SK-N-MC (cell line): ENCODE results near the gene OSBPL5.

Source experiments
- EZH2 ChIP-seq: fragments of 200-600 bp; sonication (generic); IDR thresholded peaks from one replicate; pipeline ENCODE4 v1.6.1; 2017; ENCODE audit warnings: antibody characterized with exemption
- FOXP2 ChIP-seq: optimal IDR thresholded peaks from 2 replicates; pipeline ENCODE3; 2011; ENCODE audit warnings: mild to moderate bottlenecking, moderate library complexity; ENCODE audit not compliant: insufficient read depth; ENCODE audit errors: extremely low read length, control extremely low read depth
- POLR2AphosphoS5 ChIP-seq: IDR thresholded peaks from 2 replicates; pipeline ENCODE4 v1.6.1; 2012; ENCODE audit warnings: mild to moderate bottlenecking, low read depth, low read length, borderline replicate concordance

DNA sequence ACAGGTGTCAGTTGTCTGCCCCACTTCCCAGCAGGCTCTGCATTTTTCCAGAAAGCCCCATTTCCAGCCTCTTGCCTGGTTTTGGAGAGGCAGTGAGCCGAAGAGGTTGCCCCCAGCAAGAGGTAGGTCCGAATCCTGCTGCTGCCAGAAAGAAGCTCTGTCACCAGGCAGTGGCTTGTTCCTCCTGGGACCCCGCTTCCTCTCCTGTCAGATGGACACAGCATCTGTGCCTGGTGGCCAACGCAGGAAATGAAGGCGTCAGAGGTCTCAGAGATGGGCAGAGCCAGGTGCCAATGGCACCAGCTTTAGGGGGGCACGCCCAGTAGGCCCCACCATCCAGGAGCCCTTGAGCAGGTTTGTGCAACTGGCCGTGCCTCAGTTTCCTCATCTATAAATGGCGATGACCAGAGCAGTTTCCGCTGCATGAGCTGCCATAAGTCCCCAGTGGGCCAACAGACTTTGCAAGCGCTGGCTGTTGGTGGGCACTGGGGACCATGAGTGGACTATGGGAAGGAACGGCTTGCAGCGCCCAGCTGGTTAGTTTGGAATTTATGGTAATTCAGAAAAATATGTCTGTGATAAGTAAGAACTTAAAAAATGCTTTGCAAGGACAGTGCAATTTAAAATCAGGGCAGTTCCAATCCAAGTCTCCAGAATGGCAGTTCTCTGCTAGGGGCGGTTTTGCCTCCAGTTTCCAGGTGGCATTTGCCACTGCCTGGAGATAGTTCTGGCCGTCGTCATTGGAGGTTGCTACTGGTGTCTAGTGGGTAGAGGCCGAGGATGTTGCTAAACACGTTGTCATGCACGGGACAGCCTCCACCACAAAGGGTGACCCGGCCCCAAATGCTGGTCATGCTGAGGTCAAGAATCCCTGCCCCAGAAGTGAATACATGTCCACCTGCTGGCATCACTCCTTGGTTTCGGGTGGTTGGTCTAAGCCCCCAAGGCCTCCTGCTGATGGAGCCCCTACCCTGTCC lies 2.3 kb upstream of the OSBPL5 start:
- TF ChIP-seq EZH2 (no peak), POLR2AphosphoS5 (no peak), FOXP2 (no peak)
